HG03521 (cell line): ENCODE data around the gene MUTYH.
"Not testable (repeated sequence)": the region's sequence is repeated elsewhere in the genome, so short reads cannot be mapped to it uniquely, and the experiment has no call there.

ENCODE experiments used
- ATAC-seq: cut with Tn5 transposase; IDR thresholded peaks from one replicate; pipeline ENCODE4 v1.9.1; 2021; ENCODE audit warnings: mild to moderate bottlenecking, moderate library complexity; ENCODE audit not compliant: unreplicated experiment

The MUTYH gene

DNA sequence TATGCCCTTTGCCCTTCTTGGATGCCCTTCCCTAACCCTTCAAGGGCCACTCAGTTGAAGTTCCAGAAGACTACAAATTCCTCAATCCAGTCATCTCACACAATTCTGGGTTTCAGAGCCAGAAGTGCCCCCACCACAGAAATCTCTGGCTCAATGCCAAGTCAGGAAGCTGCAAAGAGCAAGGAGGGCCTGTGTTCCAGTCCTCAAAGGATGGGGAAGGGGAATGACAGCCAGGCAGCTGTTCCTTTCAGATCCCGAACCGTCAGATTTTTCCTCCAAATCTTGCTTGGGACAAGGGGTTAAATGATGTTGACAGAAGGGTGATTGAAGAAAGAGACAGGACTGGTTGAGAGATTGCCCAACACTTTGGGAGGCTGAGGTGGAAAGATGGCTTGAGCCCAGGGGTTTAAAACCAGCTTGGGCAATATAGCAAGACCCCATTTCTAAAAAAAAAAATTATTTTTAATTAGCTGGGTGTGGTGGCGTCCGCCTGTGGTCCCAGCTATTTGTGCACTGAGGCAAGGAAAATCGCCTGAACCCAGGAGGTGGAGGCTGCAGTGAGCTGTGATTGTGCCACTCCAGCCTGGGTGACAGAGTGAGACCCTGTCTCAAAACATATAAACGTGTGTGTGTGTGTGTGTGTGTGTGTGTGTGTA, 14.3 kb downstream of the MUTYH start:
- no peak for ATAC-seq

DNA sequence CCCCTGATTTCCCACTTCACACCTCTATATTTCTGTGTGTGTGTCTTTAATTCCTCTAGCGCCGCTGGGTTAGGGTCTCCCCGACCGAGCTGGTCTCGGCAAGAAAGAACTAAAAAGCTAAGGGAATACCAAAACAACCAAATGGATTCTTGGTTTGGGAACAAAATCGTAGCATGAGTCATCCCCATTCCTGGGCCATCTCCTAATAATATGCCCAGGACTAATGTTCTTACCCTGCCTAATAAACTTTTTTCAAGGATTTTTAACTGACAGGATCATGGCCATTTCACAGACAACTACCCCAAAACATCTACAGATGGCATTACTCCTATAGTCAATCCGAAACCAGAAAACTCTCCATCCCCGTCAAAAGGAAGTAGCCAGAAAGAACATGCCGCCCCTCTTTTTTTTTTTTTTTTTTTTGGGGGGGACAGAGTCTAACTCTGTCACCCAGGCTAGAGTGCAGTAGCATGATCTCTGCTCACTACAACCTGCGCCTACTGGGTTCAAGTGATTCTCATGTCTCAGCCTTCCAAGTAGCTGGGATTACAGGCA, 17.7 kb downstream of the MUTYH start:
- ATAC-seq = no peak

DNA sequence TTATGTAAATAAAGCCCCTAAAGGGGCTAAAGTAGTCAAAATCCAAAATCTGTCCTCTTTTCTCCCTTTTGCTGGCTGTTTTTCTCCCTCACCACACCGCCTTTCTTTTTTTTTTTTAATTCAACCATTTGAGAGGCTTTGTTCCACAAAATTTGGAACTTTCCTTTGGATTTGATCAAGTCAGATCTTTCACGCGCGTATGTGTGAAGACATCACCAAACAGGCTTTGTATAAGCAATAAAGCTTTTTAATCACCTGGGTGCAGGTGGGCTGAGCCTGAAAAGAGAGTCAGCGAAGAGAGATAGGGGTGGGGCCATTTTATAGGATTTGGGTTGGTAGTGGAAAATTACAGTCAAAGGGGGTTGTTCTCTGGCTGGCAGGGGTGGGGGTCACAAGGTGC, 18.8 kb downstream of the MUTYH start:
- ATAC-seq = no peak

DNA sequence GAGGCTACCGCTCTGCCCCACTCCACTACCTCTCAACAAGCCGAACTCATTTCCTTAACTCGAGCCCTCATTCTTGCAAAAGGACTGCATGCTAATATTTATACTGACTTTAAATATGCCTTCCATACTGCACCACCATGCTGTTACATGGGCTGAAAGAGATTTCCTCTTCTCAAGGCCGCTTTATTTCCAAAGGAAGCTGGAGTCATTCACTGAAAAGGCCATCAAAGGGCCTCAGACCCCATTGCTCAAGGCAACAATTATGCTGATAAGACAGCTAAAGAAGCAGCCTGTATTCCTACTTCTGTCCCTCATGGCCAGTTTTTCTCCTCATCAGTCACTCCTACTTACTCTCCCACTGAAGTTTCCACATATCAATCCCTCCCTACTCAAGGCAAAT, 20.5 kb downstream of the MUTYH start:
- ATAC-seq = no peak

DNA sequence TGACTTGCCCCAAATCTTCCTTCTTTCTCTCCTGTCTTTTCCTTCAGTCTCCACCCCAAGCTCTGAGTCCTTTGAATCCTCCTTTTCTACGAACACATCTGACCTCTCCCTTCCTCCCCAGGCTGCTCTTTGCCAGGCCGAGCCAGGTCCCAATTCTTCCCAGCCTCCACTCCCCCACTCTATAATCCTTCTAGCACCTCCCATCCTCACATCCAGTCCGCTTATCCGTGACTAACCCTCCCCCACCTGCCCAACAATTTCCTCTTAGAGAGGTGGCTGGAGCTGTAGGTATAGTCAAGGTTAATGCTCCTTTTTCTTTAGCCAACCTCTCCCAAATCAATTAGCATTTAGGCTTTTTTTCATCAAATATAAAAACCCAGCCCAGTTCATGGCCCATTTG, 23.1 kb downstream of the MUTYH start:
- no peak for ATAC-seq

DNA sequence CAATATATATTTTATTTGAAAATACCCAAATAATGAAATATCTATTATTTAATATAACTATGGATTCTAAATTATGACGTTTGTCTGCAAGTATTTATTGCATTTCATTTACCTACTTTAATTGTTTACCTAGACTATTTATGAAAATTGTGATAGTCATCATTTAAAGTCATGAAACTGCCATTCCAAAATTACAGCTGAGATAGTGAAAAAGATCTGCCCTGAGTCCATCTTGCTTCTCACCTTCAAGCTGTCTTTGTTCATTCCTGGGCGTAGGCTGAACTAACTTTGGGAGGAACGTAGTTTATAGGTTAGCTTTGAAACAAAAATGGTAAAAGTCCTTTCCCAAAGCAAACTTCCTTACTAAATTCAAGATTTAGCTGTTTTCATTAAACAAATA, 26.0 kb downstream of the MUTYH start:
- no peak for ATAC-seq

DNA sequence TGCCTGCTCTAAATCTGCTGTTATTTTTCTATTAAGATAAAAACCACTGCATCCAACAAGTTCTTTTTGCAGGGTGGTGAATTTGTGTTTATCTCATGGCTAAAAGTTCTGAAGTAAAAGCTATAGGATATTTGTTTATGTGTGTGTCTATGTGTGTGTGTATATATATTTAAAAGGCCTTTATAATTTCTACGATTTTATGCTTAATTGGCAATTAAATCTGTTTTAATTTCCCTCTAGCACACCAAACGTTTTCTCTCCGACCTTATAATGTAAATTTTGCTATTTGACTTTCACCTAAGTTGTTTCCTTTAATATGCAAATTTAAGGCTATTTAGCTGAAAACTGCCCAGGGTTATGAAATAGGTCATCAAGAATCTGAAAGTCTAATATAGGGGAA, 33.3 kb downstream of the MUTYH start:
- no peak for ATAC-seq

DNA sequence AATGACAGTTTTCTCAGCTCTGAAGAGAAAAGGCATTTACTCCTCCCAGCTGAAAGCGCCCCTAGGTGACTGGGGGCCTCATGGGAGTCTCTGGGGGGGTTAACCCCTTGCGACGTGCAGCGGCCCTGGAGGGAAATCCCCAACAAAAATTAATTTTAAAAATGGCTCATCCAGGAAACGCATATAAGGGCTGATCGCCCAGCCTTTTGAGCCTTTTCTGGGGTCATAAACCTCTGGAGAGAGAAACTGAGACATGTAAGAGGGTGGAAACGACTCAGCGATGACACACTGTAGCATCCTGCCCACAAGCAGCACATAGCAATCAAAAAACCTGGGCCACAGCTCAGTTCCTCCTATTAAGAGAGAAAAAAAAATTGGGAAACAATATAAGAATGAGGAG, 33.9 kb downstream of the MUTYH start:
- no peak for ATAC-seq

DNA sequence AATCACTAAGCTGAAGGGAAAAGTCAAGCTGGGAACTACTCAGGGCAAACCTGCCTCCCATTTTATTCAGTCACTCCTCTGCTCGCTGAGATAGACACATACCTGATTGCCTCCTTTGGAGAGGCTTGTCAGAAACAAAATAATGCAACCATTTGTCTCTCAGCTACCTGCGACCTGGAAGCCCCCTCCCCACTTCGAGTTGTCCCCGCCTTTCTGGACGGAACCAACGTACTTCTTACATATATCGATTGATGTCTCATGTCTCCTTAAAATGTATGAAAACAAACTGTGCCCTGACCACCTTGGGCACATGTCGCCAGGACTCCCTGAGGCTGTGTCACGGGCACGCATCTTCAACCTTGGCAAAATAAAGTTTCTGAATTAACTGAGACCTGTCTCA, 35.0 kb downstream of the MUTYH start:
- no peak for ATAC-seq

DNA sequence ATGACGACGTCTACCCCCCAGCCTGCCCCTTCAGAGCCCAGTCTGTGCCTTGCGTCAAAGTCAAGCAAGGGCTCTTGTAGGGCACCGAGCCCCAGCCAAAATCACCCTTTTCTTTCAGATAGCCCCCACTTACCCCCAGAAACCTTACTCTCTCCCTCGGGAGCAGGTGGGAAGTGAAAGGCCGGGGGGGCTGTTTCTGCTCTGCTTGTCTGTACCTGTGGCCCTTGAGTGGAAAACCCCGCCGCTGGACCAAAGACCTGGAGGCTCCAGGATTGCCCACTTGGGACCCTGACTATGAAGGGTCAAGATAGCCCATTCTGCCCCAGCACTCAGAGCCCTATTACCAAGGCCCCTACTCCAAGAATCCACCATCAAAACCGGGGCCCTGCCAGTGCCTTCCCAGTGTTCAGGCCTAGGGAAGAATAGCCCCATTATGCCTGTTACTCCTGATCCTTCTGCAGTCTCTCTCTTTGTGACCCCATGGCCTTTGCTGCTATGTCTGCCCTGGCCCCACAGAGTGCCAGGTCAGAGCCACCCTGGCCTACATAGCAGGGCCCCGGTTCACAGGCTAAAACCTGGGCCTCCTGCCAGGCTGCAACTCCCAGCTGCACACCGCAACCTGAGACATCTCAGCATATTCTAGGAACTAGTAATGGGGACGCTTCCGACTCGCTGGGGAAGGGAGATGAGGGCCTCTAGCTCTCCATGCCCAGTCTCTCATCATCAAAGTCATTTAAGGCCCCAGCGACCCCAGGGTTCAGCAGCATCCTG, 35.7 kb downstream of the MUTYH start:
- no peak for ATAC-seq

DNA sequence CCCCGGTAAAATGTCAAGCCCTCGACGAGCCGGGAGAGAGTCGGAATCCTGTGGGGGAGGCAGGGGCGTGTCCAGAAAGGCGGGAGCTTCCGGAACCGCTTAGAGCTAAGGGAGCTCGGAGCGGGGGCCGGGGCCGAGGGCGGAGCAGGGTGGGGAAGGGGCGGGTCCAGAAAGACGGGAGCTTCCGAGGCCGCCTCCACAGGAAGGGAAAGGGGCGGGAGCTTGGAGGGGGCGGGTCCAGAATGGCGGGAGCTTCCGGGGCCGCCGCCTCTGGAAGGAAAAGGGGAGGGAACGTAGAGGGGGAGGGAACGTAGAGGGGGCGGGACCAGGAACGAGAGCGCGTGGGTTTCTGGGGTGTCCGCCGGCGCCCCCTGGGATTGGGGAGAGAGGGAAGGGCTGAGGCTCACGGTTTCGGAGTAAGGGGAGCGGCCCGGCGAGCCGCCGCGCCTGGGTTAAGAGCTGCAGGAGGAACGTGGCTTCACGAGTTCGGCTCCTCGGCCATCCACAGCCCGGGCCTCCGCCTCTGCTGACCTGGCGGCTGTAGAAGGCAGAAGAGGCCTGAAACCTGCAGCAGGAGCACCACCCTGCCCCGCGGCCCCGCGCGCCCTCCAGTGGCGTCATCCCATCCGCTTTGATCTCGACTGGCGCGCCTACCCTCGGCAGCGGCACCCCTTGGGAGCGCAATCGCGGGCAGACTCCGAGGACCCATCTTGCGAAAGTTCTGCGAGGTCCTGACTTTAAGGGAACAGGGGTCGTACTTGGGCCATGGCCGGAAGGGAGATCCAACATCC, 36.5 kb downstream of the MUTYH start:
- peak; percentile 68 for ATAC-seq

DNA sequence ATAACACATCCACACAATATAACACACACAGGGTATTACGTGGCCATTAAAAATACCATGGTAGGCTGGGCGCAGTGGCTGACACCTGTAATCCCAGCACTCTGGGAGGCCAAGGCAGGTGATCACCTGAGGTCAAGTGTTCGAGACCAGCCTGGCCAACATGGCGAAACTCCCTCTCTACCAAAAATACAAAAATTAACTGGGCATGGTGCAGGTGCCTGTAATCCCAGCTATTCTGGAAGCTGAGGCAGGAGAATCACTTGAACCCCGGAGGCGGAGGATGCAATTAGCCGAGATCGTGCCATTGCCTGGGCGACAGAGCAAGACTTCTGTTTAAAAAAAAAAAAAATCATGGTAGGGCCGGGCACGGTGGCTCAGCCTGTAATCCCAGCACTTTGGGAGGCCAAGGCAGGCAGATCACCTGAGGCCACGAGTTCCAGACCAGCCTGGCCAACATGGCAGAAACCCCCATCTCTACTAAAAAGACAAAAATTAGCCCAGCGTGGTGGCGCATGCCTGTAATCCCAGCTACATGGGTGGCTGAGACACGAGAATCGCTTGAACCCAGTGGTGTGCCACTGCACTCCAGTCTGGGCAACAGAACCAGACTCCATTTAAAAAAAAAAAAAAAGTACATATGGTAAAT, 37.6 kb downstream of the MUTYH start:
- no peak for ATAC-seq

DNA sequence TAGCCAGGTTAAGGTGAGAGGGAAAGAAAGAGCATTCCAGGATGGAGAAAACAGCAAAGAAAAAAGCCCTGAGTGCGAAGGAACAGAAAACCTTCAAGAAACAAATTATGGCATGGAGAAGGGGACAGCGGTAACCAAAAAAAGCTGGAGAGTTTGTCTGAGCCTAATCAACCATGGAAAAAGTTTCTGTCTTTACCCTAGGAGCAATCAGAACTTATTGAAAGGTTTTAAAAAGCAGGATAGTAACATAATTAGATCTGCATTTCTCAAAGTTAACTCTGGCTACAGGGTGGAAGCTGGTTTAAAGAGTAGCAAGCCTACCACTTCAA, 39.6 kb downstream of the MUTYH start:
- ATAC-seq = no peak

DNA sequence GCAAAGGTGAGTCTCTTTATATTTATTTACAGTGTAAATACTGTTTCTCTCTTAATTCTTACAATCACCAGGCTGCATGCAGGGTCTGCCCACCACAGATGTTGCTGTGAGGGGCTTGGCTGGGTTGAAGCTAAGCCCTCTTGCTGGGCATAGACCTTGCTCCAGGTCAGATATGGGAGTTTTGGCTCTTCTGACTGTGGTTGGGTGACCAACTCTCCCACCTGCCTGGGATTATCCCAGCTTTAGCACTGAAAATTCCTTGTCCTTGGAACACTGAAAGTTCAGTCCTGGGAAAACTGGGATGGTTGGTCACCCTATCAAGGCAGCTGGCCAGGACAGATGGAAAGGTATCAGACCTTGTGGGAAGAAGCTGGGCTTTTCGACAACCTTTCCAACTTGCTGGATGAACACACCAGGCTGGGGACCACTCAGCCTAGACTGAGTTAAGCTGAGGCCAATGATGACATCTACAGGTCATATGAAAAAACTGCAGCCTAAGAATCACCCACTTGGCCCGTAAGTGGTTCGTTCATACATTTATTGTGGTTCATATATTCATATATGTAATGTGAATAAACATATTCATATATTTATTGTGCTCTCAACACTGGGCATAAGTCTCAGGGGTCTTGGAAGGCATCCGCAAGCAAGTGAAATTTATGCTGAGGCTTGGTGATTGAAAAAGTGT, 40.1 kb downstream of the MUTYH start:
- no peak for ATAC-seq

DNA sequence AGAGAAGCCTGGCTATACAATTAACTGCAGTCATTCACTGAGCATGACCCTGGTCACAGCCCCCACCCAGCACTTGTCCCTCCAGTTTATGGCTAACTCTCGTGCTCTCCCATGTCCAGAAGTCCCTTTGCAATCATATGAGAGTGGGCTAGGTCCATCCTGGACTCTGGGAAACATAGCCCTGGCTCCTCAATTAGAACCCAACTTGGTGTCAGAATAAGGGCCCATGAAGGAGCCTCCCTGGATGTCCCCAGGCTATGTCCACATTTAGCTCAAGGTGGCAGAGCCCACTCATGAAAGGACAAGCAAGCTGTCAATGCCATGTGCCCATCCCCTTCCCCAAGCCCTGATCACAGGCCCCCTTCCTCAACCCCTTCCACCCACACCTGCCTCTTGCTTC, 40.9 kb downstream of the MUTYH start:
- no peak for ATAC-seq

DNA sequence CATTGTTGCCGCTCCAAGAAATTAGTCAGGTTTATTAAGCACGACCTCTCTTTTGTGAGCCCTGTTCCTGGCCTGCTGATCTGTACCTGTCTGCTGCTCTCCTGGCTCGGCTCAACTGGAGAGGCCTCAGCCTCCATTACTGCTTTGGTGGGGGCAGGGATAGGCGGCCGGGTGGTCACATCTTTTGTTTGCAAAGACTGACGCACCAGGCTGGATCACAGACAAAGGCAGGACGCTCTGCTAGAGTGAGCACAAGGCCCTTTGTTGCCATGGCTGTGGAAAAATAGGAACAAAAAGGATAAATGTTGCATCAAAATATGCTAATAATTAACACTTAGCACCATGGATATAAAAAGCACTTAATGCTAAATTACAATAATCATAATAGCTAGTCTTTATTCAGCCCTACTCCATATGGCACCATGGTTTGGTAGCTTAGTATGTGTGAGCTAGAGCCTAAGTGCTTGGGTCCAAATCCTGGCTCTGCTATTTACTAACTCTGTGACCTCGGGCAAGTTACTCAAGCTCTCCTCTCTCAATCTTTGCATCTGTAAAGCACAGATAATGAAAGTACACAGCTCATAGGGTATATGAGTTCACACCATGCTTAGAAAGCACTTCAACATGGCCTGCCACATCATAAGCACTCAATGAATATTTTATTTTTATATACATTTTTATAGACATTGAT, 42.4 kb downstream of the MUTYH start:
- no peak for ATAC-seq

DNA sequence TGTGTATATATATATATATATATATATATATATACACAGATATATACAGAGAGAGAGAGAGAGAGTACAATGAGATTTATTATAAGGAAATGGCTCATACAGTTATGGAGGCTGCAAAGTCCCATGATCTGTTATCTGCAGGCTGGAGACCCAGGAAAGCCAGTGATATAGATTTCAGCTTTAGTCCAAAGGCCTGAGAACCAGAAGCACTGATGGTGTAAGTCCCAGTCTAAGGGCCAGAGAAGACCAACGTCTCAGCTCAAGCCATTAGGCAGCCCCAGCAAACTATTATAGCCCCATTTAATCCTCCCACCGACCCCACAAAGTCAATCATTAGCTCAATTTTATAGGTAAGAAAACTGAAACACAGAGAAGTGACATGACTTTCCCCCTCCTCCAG, 48.5 kb downstream of the MUTYH start:
- no peak for ATAC-seq

DNA sequence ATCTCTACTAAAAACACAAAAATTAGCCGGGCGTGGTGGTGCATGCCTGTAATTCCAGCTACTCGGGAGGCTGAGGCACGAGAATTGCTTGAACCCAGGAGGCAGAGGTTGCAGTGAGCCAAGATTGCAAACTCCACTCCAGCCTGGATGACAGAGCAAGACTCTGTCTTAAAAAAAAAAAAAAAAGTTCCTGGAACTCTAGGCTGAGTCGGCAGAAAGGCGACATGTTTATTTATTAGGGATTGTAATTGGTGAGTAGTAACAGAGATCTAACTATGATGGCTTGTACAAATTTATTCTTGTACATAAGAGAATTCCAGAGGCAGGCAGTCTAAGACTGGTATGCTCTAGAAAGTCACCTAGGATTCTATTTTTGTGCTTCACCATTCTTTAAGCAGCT, 49.2 kb downstream of the MUTYH start:
- ATAC-seq = not testable (repeated sequence)

DNA sequence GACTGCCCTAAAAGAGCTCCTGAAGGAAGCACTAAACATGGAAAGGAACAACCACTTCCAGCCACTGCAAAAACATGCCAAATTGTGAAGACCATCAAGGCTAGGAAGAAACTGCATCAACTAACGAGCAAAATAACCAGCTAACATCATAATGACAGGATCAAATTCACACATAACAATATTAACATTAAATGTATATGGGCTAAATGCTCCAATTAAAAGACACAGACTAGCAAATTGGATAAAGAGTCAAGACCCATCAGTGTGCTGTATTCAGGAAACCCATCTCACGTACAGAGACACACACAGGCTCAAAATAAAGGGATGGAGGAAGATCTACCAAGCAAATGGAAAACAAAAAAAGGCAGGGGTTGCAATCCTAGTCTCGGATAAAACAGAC, 53.7 kb downstream of the MUTYH start:
- ATAC-seq = not testable (repeated sequence)

DNA sequence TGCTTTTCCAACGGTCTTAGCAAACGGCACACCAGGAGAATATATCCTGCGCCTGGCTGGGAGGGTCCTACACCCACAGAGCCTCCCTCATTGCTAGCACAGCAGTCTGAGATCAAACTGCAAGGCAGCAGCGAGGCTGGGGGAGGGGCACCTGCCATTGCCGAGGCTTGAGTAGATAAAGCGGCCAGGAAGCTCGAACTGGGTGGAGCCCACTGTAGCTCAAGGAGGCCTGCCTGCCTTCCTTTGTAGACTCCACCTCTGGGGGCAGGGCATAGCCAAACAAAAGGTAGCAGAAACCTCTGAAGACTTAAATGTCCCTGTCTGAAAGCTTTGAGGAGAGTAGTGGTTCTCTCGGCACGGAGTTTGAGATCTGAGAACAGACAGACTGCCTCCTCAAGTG, 55.4 kb downstream of the MUTYH start:
- ATAC-seq = not testable (repeated sequence)
